Chondrocyte (in vitro differentiated cells): ENCODE measurements around the gene SPAG4. TPM values are rescaled to one million over a fixed set of nuclear protein-coding genes. Genes with fewer than 3 reads are reported as not detected.
A peak's percentile ranks its signal among the peaks of the same experiment; 100 is the strongest.

Source experiments
- DNase-seq: peaks from one replicate; pipeline ENCODE4 v3.0.0; 2021; ENCODE audit warnings: mixed read lengths, low spot score
- H3K27ac Mint-ChIP-seq: one replicate; pipeline ENCODE4 v1.8.0; 2021; ENCODE audit warnings: mild to moderate bottlenecking, moderate library complexity, mixed read lengths; ENCODE audit not compliant: unreplicated experiment
- H3K27me3 Mint-ChIP-seq: 2 replicates; pipeline ENCODE4 v1.8.0; 2021; ENCODE audit warnings: low read depth, mixed read lengths
- H3K36me3 Mint-ChIP-seq: 2 replicates; pipeline ENCODE4 v1.8.0; 2021; ENCODE audit warnings: low read depth, mixed read lengths
- H3K4me1 Mint-ChIP-seq: 2 replicates; pipeline ENCODE4 v1.8.0; 2021; ENCODE audit warnings: low read depth, mild to moderate bottlenecking, mixed read lengths
- H3K4me3 Mint-ChIP-seq: one replicate; pipeline ENCODE4 v1.8.0; 2021; ENCODE audit warnings: mild to moderate bottlenecking, moderate library complexity, mixed read lengths; ENCODE audit not compliant: unreplicated experiment
- H3K9me3 Mint-ChIP-seq: 2 replicates; pipeline ENCODE4 v1.8.0; 2021; ENCODE audit warnings: low read depth, mixed read lengths
- total RNA-seq: library from RNA; stranded (reverse); gene quantifications from 3 replicates; pipeline ENCODE4 v1.2.1, GENCODE V29; 2021
- TF ChIP-seq, protein P1 (sequence below): fragments of 200-600 bp; sonication (generic); IDR thresholded peaks from 2 replicates; pipeline ENCODE4 v1.5.0; 2021; ENCODE audit warnings: antibody characterized with exemption, mild to moderate bottlenecking, moderate library complexity

Gene SPAG4
- total RNA-seq, 1 donor from 2014 or later: 8.6 TPM

DNA sequence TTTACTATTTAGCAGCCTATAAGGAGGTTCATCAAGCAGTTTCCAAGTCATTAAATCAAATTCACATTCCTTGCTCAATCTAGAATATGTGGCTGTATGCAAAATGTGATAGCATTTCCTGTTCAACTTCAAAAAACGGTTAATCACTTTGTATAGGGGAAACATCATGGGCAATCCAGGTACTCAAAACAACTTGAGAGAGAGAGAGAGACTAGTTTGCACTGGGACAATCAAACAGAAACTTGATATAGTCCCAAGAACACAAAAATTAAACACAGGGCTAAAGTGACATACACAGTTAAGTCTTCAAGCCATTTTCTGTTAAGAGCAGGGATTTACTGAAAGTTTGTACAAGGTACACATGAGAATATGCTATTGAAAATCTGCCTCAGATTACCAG lies 41.6 kb downstream of the SPAG4 start:
- no peak for DNase-seq
- peaks cover 41% of the 10 kb centered on the region for H3K4me1 Mint-ChIP-seq
- H3K27ac Mint-ChIP-seq: peak overlapping the region; percentile 3
- H3K4me3 Mint-ChIP-seq: no peak overlapping the region
- TF ChIP-seq, protein P1, sequence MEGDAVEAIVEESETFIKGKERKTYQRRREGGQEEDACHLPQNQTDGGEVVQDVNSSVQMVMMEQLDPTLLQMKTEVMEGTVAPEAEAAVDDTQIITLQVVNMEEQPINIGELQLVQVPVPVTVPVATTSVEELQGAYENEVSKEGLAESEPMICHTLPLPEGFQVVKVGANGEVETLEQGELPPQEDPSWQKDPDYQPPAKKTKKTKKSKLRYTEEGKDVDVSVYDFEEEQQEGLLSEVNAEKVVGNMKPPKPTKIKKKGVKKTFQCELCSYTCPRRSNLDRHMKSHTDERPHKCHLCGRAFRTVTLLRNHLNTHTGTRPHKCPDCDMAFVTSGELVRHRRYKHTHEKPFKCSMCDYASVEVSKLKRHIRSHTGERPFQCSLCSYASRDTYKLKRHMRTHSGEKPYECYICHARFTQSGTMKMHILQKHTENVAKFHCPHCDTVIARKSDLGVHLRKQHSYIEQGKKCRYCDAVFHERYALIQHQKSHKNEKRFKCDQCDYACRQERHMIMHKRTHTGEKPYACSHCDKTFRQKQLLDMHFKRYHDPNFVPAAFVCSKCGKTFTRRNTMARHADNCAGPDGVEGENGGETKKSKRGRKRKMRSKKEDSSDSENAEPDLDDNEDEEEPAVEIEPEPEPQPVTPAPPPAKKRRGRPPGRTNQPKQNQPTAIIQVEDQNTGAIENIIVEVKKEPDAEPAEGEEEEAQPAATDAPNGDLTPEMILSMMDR: no peak
- H3K36me3 Mint-ChIP-seq: no peaks in the 10 kb centered on the region
- H3K9me3 Mint-ChIP-seq: no peaks in the 10 kb centered on the region
- H3K27me3 Mint-ChIP-seq: no peaks in the 10 kb centered on the region

DNA sequence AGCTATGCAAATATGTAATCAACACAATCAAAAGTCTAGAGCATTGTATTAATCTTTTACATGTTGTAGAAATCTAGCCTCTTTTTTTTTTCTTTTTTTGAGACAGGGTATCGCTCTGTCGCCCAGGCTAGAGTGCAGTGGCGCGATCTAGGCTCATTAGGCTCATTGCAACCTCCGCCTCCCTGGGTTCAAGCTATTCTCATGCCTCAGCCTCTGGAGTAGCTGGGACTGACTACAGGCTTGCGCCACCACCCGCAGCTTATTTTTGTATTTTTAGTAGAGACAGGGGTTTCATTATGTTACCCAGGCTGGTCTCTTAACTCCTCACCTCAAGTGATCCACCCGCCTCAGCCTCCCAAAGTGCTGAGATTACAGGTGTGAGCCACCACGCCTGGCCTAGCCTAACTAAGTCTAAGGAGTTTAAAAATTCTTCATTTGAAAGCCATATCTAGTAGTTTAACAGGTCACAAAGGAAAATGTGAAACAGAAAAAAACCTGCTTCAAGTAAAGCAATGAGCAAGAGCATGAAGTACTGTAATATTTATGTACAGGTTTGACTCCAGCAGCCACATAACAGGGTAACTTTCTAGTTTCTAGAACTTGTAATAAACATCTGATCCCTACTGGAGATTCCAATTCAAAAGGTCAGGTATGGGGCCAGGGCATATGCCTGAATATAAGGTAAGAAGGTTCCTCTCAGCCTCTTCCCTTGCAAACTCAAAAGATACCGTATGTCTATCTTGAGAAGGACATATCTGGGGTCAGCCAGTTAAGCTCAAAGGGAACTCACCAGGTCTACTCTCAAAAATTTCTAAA lies 44.7 kb downstream of the SPAG4 start:
- no peak for DNase-seq
- H3K27ac Mint-ChIP-seq: peak overlapping the region; percentile 69
- TF ChIP-seq, protein P1: no peak
- H3K27me3 Mint-ChIP-seq: no peaks in the 10 kb centered on the region
- H3K4me3 Mint-ChIP-seq: no peak overlapping the region
- H3K4me1 Mint-ChIP-seq: peaks cover 62% of the 10 kb centered on the region
- H3K36me3 Mint-ChIP-seq: no peaks in the 10 kb centered on the region
- H3K9me3 Mint-ChIP-seq: no peaks in the 10 kb centered on the region

DNA sequence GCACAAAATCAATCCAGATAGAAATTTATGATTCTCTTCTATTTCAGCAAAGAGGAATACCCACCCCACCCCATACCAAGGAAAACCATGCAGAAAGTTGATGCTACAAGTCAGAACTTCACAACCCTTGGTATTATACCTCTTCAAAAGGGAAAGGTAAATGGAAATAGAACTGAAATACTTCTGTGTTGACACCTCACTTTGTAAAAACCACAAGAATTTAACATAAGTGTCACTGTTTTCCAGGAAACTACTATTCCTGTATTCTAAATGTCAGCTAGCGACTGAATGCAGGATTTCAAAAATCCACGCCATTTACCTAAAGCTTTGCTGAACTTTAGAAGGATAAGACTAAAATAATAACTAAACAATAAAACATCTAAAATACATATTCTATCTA lies 45.4 kb downstream of the SPAG4 start:
- TF ChIP-seq, protein P1: no peak
- H3K4me1 Mint-ChIP-seq: peaks cover 62% of the 10 kb centered on the region
- no peak overlapping the region for H3K4me3 Mint-ChIP-seq
- no peaks in the 10 kb centered on the region for H3K36me3 Mint-ChIP-seq
- H3K27me3 Mint-ChIP-seq: no peaks in the 10 kb centered on the region
- DNase-seq: no peak
- H3K27ac Mint-ChIP-seq: peak overlapping the region; percentile 84
- no peaks in the 10 kb centered on the region for H3K9me3 Mint-ChIP-seq

DNA sequence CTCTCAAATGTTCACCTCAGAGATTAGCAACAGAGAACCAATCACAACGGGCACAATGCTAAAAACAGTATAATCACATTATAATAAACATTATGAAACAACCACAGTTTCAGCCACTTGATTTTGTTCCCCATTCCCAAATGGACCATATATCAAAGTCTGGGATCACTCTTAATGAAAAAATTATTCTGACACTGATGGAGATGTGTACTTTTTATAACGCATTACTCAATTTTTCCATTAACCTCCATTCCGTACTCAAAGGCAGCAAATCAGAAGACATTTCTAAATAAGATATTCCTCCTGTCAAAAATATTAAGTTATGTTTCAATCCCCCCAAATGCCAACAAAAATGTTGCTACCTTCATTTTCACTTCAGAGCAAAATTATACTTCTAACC lies 46.3 kb downstream of the SPAG4 start:
- H3K9me3 Mint-ChIP-seq: no peaks in the 10 kb centered on the region
- TF ChIP-seq, protein P1: no peak
- no peaks in the 10 kb centered on the region for H3K27me3 Mint-ChIP-seq
- peaks cover 62% of the 10 kb centered on the region for H3K4me1 Mint-ChIP-seq
- H3K36me3 Mint-ChIP-seq: no peaks in the 10 kb centered on the region
- H3K4me3 Mint-ChIP-seq: peak overlapping the region; percentile 92
- no peak for DNase-seq
- peak overlapping the region; percentile 84 for H3K27ac Mint-ChIP-seq

DNA sequence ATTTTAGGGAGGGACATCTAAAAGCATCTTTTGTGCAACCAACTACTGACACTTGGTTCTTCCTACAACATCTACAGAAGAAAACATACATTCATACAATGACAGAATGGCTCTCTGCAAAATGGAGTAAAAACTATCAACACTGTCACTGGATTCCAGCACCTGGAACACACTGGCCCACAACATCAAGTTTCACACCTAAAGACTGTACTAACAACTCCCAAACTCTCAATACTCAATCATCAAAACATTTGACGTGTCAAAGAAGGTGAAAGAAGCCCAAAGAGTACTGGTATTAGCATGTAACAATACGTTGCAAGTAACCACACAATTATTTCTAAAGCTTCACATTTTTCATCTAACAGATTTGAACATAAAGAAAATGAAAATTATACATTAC lies 46.9 kb downstream of the SPAG4 start:
- TF ChIP-seq, protein P1: no peak
- Mint-ChIP-seq H3K27me3 (no peaks in the 10 kb centered on the region), H3K9me3 (no peaks in the 10 kb centered on the region), H3K36me3 (no peaks in the 10 kb centered on the region), H3K4me3 (peak overlapping the region; percentile 92), H3K4me1 (peaks cover 56% of the 10 kb centered on the region), H3K27ac (peak overlapping the region; percentile 84)
- no peak for DNase-seq
